HG03097 (cell line): ENCODE data around the gene SLC51A.
"Not testable (repeated sequence)": the region's sequence is repeated elsewhere in the genome, so short reads cannot be mapped to it uniquely, and the experiment has no call there.

Experiments
- ATAC-seq: cut with Tn5 transposase; IDR thresholded peaks from one replicate; pipeline ENCODE4 v1.9.1; 2021; ENCODE audit not compliant: unreplicated experiment, low FRiP score

Gene SLC51A

DNA sequence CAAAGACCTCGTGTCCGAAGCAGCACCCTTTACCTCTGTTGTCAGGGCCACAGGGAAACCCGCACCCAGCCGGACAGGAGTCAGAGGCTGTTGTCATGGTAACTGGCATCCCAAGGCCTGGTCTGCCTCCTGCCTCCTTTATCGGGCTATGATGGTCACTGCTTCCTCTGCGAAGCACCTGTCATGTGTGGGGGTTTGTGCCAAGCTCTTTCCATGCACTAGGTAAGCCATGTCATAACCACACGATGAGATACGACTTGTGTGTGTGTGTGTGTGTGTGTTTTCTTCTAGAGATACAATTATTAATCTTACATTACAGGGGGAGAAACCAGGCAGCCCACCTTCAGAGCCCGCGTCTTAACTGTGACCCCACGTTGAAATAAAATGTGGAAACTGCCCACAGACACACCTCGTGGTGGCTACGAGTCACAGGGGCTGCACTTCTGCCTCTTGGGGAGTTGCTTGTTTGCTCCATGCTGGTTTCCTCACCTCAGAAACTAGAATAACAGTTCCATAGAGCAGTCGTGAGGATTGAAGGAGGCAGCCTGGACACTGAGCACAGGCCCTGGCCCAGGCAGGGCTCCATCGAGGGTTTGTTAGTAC, 23.1 kb upstream of the SLC51A start:
- ATAC-seq: no peak

DNA sequence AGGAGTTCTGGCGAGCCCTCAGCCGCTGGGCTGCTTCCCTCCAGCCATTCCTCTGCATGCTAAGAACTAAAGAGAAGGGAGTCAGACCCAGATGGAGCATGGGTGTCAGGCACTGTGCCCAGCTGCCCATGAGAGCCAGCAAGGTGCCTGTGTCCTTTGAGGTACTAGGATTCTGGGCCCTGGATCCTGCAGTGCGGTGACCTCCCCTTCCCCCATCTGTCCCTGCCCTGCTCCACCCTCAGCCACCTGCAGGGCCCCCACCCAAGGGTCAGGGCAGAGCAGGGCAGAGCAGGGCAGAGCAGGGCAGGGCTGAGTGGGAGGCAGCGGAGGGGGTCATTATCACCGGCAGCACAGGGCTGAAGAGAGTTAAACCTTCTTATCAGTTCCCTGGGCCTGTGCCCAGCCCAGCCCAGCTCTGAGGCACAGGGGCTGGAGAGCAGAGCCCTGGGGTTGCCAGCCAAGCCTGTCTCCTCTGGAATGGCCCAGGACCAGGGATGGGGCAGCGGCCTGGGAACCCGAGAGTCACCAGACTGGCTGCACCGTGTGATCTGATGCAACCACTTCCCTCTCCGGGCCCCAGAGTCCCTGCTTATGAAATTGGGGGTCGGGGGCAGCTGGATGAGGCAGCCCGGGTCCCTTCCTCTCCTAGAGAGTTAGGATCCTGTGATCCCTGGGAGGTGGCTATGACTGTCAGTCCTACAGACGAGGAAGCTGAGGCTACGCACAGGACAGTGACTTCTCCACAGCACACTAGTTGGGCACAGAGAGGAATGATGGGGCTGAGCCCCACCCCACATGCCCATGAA, 22.4 kb upstream of the SLC51A start:
- no peak for ATAC-seq

DNA sequence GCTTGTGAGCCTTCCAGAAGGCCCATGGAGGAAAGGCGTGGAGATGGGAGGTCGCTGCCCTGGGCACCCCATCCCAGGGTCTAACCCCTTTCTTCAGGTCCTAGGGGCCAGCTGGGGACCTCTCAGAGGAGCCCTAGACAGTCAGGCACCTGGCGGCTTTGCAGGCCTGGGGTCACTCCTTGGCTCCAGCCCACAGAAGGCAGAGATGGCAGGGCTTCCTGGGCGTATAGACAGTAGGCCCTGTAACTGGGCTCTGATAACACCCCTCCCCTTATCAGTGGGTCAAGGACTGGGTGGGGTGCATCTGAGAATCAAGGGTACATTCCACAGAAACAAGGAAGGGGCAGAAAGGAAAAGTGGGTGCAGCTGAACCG, 21.8 kb upstream of the SLC51A start:
- no peak for ATAC-seq

GRCh38 chr3:196195664-196196265, 20.6 kb upstream of the SLC51A start:
- no peak for ATAC-seq

DNA sequence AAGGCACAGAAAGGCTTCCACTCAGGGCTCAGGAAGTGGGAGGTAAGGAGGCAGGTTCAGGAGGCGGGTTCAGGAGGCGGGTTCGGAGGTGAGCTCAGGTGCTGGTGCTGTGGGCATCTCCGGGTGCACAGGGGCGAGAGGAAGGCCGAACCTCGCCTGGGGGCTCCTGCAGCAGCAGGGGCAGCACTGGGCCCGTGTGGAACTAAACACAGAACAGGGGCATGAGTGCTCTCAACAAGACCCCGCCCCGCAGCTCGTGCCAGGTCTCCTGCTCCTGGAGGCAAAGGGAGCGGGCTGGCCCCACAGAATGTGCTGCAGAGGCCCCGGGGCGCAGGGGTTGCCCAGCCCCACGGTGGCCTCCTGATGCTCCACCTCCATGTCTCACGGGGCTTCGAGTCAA, 18.8 kb upstream of the SLC51A start:
- ATAC-seq: no peak

GRCh38 chr3:196198081-196198675, 18.2 kb upstream of the SLC51A start:
- no peak for ATAC-seq

DNA sequence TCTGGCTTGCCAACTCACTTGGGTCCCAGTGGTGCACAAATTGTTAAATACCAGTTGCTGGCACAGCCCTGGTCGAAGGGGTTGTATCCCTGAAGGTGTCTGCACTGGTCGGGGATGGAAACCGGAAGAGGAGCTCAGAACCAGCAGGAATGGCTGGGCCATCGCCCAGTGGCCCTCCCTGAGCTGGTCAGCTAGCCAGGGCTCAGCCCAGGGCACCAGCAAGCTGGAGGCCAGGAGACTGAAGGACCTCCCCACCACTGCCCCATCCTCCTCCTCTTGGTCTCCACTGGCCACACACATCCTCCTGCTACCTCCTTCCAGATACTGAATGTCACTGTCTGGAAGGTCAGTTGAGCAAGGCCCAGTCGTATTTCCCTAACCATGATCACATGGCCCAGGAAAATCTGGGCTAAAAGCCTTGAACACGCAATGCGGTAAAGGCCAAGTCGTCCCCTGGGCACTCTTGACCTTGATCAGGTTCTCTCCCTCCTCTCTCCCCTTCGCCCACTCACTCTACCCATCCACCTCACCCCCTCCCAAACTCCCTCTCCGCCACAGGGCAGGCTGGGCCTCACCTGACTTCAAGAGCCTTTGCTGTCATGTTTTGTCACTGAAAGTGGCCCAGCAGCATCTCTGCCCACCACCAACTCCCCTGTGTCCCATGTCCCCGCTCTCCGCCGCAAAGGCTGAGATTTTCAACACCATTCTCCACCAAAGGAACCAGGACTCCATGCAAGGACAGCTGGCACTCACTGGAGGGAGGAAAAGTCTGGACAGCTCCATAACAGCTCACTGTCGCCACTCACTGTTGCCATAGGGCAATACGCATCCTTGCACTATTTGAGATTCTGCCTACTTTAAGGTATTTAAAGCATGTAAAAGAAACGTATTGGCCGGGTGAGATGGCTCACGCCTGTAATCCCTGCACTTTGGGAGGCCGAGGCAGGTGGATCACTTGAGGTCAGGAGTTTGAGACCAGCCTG, 17.3 kb upstream of the SLC51A start:
- ATAC-seq: no peak

GRCh38 chr3:196202516-196202970, 13.8 kb upstream of the SLC51A start:
- ATAC-seq: no peak

GRCh38 chr3:196203846-196204245, 12.5 kb upstream of the SLC51A start:
- no peak for ATAC-seq

- ATAC-seq: not testable (repeated sequence)
These were observed 10.7 kb upstream of the SLC51A start for GRCh38 chr3:196205442-196206205.

GRCh38 chr3:196207159-196207832, 9.0 kb upstream of the SLC51A start:
- no peak for ATAC-seq

GRCh38 chr3:196207833-196208607, 8.3 kb upstream of the SLC51A start:
- ATAC-seq: no peak

DNA sequence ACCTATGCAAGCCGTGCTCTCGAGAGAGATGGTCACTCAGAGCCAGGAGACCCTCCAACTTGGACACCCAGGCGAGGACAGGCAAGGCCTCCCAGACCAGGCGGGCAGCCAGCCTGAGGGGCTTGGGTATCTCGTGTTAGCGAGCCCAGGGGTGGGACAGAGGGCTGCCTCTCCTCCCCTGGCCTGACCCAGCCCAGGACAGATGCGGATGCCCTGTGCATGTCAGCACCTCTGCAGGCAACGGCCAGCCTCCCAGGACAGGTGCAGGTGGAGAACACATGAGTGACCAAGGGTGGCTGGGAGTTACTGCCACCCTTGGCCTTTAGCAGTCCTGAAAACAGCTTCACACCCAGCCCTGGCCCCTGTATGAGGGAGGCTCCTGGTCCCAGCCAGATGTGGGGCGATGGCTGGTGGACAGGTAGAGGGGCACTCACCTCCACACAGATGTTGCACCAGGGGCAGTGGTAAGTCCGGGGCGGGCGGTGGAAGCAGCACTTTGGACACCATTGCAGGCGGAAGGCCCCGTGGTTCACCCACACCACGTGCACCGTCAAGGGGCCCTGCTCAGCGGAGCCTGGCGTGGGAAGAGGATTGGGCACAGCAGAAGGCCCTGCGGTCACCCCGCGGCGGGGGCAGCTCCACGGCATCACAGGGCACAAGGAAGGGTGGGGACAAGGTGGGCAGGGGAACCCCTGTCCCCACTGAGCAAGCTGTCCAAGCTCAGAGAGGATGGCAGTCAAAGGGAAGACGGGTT, 7.2 kb upstream of the SLC51A start:
- ATAC-seq: no peak

- not testable (repeated sequence) for ATAC-seq
These were observed 6.2 kb upstream of the SLC51A start for GRCh38 chr3:196209944-196210672.

GRCh38 chr3:196210673-196211556, 5.4 kb upstream of the SLC51A start, which contains the start of gene ZDHHC19:
Gene ZDHHC19 (minus strand): TSS chr3:196211400. CDS start chr3:196211315, 85 bp downstream.
- no peak for ATAC-seq
